HepG2 (cell line): ENCODE measurements around the gene KIFC1. TPM values are rescaled to one million over a fixed set of nuclear protein-coding genes. Genes with fewer than 3 reads are reported as not detected.
A peak's percentile ranks its signal among the peaks of the same experiment; 100 is the strongest.

Experiments used
- ATAC-seq: fragments of 200-7000 bp; cut with Tn5 transposase; 3 replicates; pipeline ENCODE4 v1.9.1; 2020; ENCODE audit warnings: mild to moderate bottlenecking, moderate library complexity
- BruUV-seq: library from RNA; stranded (reverse); fragments of 400-500 nt; replicated peaks from 2 replicates; lab custom pipeline; 2021; lab: Mats Ljungman, UMichigan
- CTCF ChIA-PET: fragments of 300-600 bp; formaldehyde crosslinking; extraction: SDS; loops from one replicate; lab custom pipeline; 2021; ENCODE audit warnings: low total read pairs, inconsistent platforms, low intra/inter-chr PET ratio; lab: Yijun Ruan, JAX
- POLR2A ChIA-PET: fragments of 350-600 bp; sonication (Branson Sonifier 250); formaldehyde crosslinking; loops from one replicate; lab custom pipeline; 2020; ENCODE audit warnings: antibody characterized with exemption, inconsistent platforms; lab: Yijun Ruan, JAX
- DNase-seq: peaks from one replicate; pipeline ENCODE4 v3.0.0-alpha.2; 2015; ENCODE audit warnings: low spot score
- FAIRE-seq: peaks from 3 replicates; lab custom pipeline; 2011; peaks lifted over from hg19 to GRCh38; lab: Jason Lieb, UNC
- H2AFZ ChIP-seq: one replicate; pipeline ENCODE4 v1.6.1; 2011; ENCODE audit warnings: low read length, inconsistent platforms
- H3K27ac ChIP-seq: fragments of 300-600 bp; 3 replicates; pipeline ENCODE4 v1.8.0; 2011; ENCODE audit warnings: mixed run types, mild to moderate bottlenecking, mixed read lengths, low read length, inconsistent platforms; ENCODE audit not compliant: insufficient read depth; ENCODE audit errors: extremely low read length
- H3K27me3 ChIP-seq, 2 experiments: fragments of 200-600 bp in 1 of 2; 2 replicates in 1 of 2; 3 replicates in 1 of 2; pipeline versions ENCODE4 v1.6.0 to v1.8.0; 2011; ENCODE audit warnings: low read length in 2 of 2, mild to moderate bottlenecking in 2 of 2, moderate library complexity in 2 of 2, inconsistent platforms in 1 of 2; ENCODE audit not compliant: insufficient read depth in 2 of 2, control insufficient read depth in 1 of 2
- H3K36me3 ChIP-seq, 2 experiments: fragments of 200-600 bp in 1 of 2; replicated peaks in 1 of 2; 2 replicates in 1 of 2; 3 replicates in 1 of 2; pipeline versions ENCODE4 v1.5.1 to v1.8.0; 2011; ENCODE audit warnings: low read length in 2 of 2, inconsistent platforms in 1 of 2; ENCODE audit not compliant: insufficient read depth in 2 of 2, control insufficient read depth in 1 of 2
- H3K4me1 ChIP-seq: 2 replicates; pipeline ENCODE4 v1.5.1; 2012; ENCODE audit warnings: low read length, inconsistent platforms; ENCODE audit not compliant: insufficient read depth
- H3K4me2 ChIP-seq: 2 replicates; pipeline ENCODE4 v1.6.0; 2011; ENCODE audit warnings: low read depth, low read length, inconsistent platforms
- H3K4me3 ChIP-seq, 3 experiments: fragments of 200-600 bp in 1 of 3; sonication (generic), shearing (Covaris generic) in 1 of 3; replicated peaks in 1 of 3; 2 replicates each; pipeline ENCODE4 v1.5.1; 2011 to 2016; ENCODE audit warnings: low read length in 3 of 3, inconsistent platforms in 2 of 3, low read depth in 2 of 3, mild to moderate bottlenecking in 2 of 3, control low read depth in 1 of 3, mixed read lengths in 1 of 3; ENCODE audit not compliant: insufficient read depth in 1 of 3
- H3K79me2 ChIP-seq: one replicate; pipeline ENCODE4 v1.6.1; 2011; ENCODE audit warnings: low read length, inconsistent platforms; ENCODE audit not compliant: insufficient read depth
- H3K9ac ChIP-seq: 2 replicates; pipeline ENCODE4 v1.6.0; 2011; ENCODE audit warnings: mild to moderate bottlenecking, low read depth, low read length, inconsistent platforms; ENCODE audit not compliant: insufficient read depth
- H3K9me3 ChIP-seq: 2 replicates; pipeline ENCODE4 v1.5.1; 2012; ENCODE audit warnings: mild to moderate bottlenecking, low read length
- H4K20me1 ChIP-seq: 2 replicates; pipeline ENCODE4 v1.6.0; 2011; ENCODE audit warnings: inconsistent platforms, mild to moderate bottlenecking, low read length, moderate library complexity; ENCODE audit not compliant: insufficient read depth
- ARNTL ChIP-seq: sonication (generic); formaldehyde crosslinking; IDR thresholded peaks from 2 replicates; pipeline ENCODE4 v1.4.0; 2020; ENCODE audit warnings: mild to moderate bottlenecking, missing genetic modification reagents
- DNMT3B ChIP-seq: conservative IDR thresholded peaks from 2 replicates; pipeline ENCODE4 v1.6.1; 2016; ENCODE audit warnings: missing biosample characterization, control low read depth
- GLI4 ChIP-seq: sonication (generic); formaldehyde crosslinking; IDR thresholded peaks from 2 replicates; pipeline ENCODE4 v1.5.1; 2020; ENCODE audit warnings: missing genetic modification reagents, mild to moderate bottlenecking, moderate library complexity, borderline replicate concordance
- GTF3A ChIP-seq: sonication (generic); formaldehyde crosslinking; conservative IDR thresholded peaks from 2 replicates; pipeline ENCODE4 v1.4.0; 2020; ENCODE audit warnings: mild to moderate bottlenecking, missing genetic modification reagents
- HMGA1 ChIP-seq: sonication (generic); formaldehyde crosslinking; conservative IDR thresholded peaks from 2 replicates; pipeline ENCODE4 v1.4.0; 2020; ENCODE audit warnings: missing genetic modification reagents
- HNF4G ChIP-seq, 2 experiments: sonication (generic) in 1 of 2; formaldehyde crosslinking in 1 of 2; IDR thresholded peaks; 2 replicates each; pipeline versions ENCODE4 v1.4.0 to v1.6.1; 2011 to 2020; ENCODE audit warnings: borderline replicate concordance in 2 of 2, low read depth in 2 of 2, mild to moderate bottlenecking in 2 of 2, low read length in 1 of 2, missing genetic modification reagents in 1 of 2, moderate library complexity in 1 of 2
- KMT2B ChIP-seq: IDR thresholded peaks from 2 replicates; pipeline ENCODE4 v1.6.1; 2016; ENCODE audit warnings: missing genetic modification reagents, missing compliant biosample characterization
- NFE2 ChIP-seq: sonication (generic); formaldehyde crosslinking; IDR thresholded peaks from 2 replicates; pipeline ENCODE4 v1.4.0; 2020; ENCODE audit warnings: missing genetic modification reagents
- NFKBIZ ChIP-seq: IDR thresholded peaks from 2 replicates; pipeline ENCODE4 v1.6.1; 2018; ENCODE audit warnings: missing genetic modification reagents, missing compliant biosample characterization
- SRSF1 ChIP-seq: fragments of 200-400 bp; formaldehyde crosslinking; optimal IDR thresholded peaks from 2 replicates; pipeline ENCODE3; 2017; ENCODE audit warnings: mild to moderate bottlenecking, low read depth, low read length, moderate library complexity
- TSC22D2 ChIP-seq: sonication (generic); formaldehyde crosslinking; IDR thresholded peaks from 2 replicates; pipeline ENCODE4 v1.5.1; 2020; ENCODE audit warnings: missing genetic modification reagents, mild to moderate bottlenecking, borderline replicate concordance
- ZBTB1 ChIP-seq: sonication (generic); formaldehyde crosslinking; IDR thresholded peaks from 2 replicates; pipeline ENCODE4 v1.4.0; 2020; ENCODE audit warnings: missing genetic modification reagents, borderline replicate concordance
- ZBTB2 ChIP-seq: sonication (generic); formaldehyde crosslinking; IDR thresholded peaks from 2 replicates; pipeline ENCODE4 v1.8.0; 2022; ENCODE audit warnings: low read depth, missing genetic modification reagents
- ZNF205 ChIP-seq: IDR thresholded peaks from 2 replicates; pipeline ENCODE4 v1.6.1; 2018; ENCODE audit warnings: missing biosample characterization, missing genetic modification reagents
- ZNF362 ChIP-seq: sonication (generic); formaldehyde crosslinking; IDR thresholded peaks from 2 replicates; pipeline ENCODE4 v1.4.0; 2020; ENCODE audit warnings: missing genetic modification reagents, mild to moderate bottlenecking, borderline replicate concordance
- ZNF777 ChIP-seq: sonication (generic); formaldehyde crosslinking; IDR thresholded peaks from 2 replicates; pipeline ENCODE4 v1.4.0; 2020; ENCODE audit warnings: missing genetic modification reagents
- ZNF816 ChIP-seq: sonication (generic); formaldehyde crosslinking; IDR thresholded peaks from 2 replicates; pipeline ENCODE4 v1.8.0; 2022; ENCODE audit warnings: missing genetic modification reagents, mild to moderate bottlenecking, borderline replicate concordance
- ZSCAN21 ChIP-seq: sonication (generic); formaldehyde crosslinking; IDR thresholded peaks from 2 replicates; pipeline ENCODE4 v1.8.0; 2022; ENCODE audit warnings: mild to moderate bottlenecking, missing genetic modification reagents, moderate library complexity, borderline replicate concordance
- WGBS: methylation state at CpG from one replicate; pipeline ENCODE4 v1.1.6; 2017; ENCODE audit warnings: low lambda C conversion rate; 5-methylcytosine and 5-hydroxymethylcytosine counted together
- in situ Hi-C: cut with HindIII; loops from 2 replicates; pipeline ENCODE4 v1.10.0; 2017; ENCODE audit warnings: low pct_unique_long_range_greater_than_20kb; ENCODE audit not compliant: extremely low pct_ligation_motif_present
- intact Hi-C: fragments of 100-400 bp; cut with micrococcal nuclease; formaldehyde crosslinking; loops from one replicate; pipeline ENCODE4 v1.10.0; 2022; ENCODE audit not compliant: unreplicated experiment
- polyA plus RNA-seq, 8 experiments: library from polyadenylated mRNA; depleted of rRNA in 3 of 8; stranded (reverse) in 7 of 8; unstranded in 1 of 8; fragments of >200 nt; fragmentation: Illumina TruSeq in 4 of 8; extraction: Trizol in 4 of 8; gene quantifications; 2 replicates each; pipeline versions ENCODE4 v1.2.1 to v1.2.3, GENCODE V29; 2011 to 2016; ENCODE audit warnings: low read depth in 4 of 8, missing spikeins in 1 of 8, mixed read lengths in 1 of 8; ENCODE audit not compliant: insufficient read depth in 1 of 8
- total RNA-seq, 5 experiments: library from RNA; depleted of rRNA; stranded (reverse); fragments of >200 nt; fragmentation: Illumina TruSeq; extraction: Trizol; gene quantifications; 2 replicates each; pipeline ENCODE4 v1.2.3, GENCODE V29; 2016; ENCODE audit warnings: low read depth in 1 of 5

KIFC1 gene
- total and polyA plus RNA-seq, 2 of the 13 experiments (the other 11 are each of a cell fraction or from before 2014, with no cell fraction given): 25.0 to 45.5 TPM

- TF ChIP-seq ZNF816 (CRISPR knock-in tag) (no peak), GLI4 (no peak)
Observed at GRCh38 chr6:33424855-33425667, 33.4 kb downstream of the KIFC1 start (continued).

GRCh38 chr6:33425668-33426577, 34.3 kb downstream of the KIFC1 start:
- Histone ChIP-seq H3K9me3 (no peaks in the 10 kb centered on the region), H3K27me3 (peaks cover 2 to 35% of the 10 kb centered on the region in 2 experiments; a peak in 3 of 5 replicates), H2AFZ (peak overlapping the region; percentile 71), H3K36me3 (no peaks in the 10 kb centered on the region), H3K4me1 (peaks cover 51% of the 10 kb centered on the region), H3K4me3 (peak overlapping the region; percentile 68 to 74 (median 74)), H3K4me2 (peak overlapping the region; percentile 98), H3K9ac (peak overlapping the region; percentile 70), H3K27ac (peak overlapping the region; percentile 46), H3K79me2 (no peaks in the 10 kb centered on the region), H4K20me1 (no peaks in the 10 kb centered on the region)
- peak; percentile 73 for DNase-seq
- in situ Hi-C loops (no loop called here), intact Hi-C loops (no loop called here)
- BruUV-seq: no TSS peak
- ChIA-PET CTCF (interaction anchor here (1.1 to 3.1 kb wide), 2 partner anchors 35 to 146 kb away, joined by 7 to 19 read pairs; partner anchors contain the start of gene KIFC1), POLR2A (interaction anchor here (0.6 to 1.8 kb wide), 13 partner anchors 7 to 1192 kb away, joined by 3 to 13 read pairs (median 4); partner anchors contain the start of genes BAK1, CUTA, PHF1 and UQCC2)
- ATAC-seq: peak; percentile 76
- WGBS: 2% methylated on average over 19 of the region's 43 CpGs
- FAIRE-seq: peak; percentile 72
- TF ChIP-seq GTF3A (CRISPR knock-in tag): no peak
- TF ChIP-seq TSC22D2 (CRISPR knock-in tag): peak; percentile 32
- no peak for TF ChIP-seq HMGA1 (CRISPR knock-in tag)
- TF ChIP-seq NFKBIZ (CRISPR knock-in tag): no peak; the same call in 1 of the 2 replicates
- no peak for TF ChIP-seq ZBTB1
- peak; percentile 51; the same call in 1 of the 2 replicates for TF ChIP-seq KMT2B (CRISPR knock-in tag)
- TF ChIP-seq DNMT3B (CRISPR knock-in tag): 0 out of 2 replicates have a peak, but pooled peaks have one; percentile 46
- TF ChIP-seq ZNF205: peak; percentile 75
- no peak for TF ChIP-seq NFE2 (CRISPR knock-in tag)
- TF ChIP-seq ZNF362 (CRISPR knock-in tag): no peak
- TF ChIP-seq ZSCAN21 (CRISPR knock-in tag): no peak
- TF ChIP-seq ZBTB2 (CRISPR knock-in tag): peak; percentile 99
- peak; percentile 47; the same call in 1 of the 2 replicates for TF ChIP-seq ARNTL (CRISPR knock-in tag)
- peak; percentile 69 for TF ChIP-seq SRSF1
- TF ChIP-seq ZNF777 (CRISPR knock-in tag): no peak; the same call in 1 of the 2 replicates
- TF ChIP-seq HNF4G (IDR thresholded peaks at IDR 0.05; ENCODE audit: borderline replicate concordance, low read depth, low read length): no peak
- no peak; the same call in 1 of the 2 replicates for TF ChIP-seq HNF4G (CRISPR knock-in tag; IDR thresholded peaks at IDR 0.05; ENCODE audit: borderline replicate concordance, low read depth)
